Measurements from ENCODE around the gene CCL25.

CCL25 gene

DNA sequence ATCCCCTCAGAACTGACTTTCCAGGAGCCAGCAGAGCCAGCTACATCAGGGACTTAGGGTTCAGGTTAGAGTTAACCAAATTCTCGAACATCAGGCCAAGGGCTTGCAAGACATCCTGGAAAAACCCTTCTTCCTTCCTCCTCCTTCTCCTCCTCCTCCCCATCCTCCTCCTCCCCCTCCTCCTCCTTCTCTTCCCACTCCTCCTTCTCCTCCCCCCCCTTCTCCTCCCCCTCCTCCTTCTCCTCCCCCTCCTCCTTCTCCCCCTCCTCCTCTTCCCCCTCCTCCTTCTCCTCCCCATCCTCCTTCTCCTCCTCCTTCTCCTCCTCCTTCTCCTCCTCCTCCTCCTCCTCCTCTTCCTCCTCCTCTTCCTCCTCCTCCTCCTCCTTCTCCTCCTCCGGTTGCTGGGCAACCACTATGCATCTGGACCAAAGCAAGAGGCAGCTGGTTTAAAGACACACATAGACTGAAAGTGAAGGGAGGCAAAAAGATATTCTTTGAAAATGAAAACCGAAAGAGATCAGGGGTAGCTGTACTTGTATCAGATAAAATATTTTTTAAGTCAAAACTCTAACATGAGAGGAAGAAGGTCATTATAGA lies 5.9 kb upstream of the CCL25 start:
- DNase-seq = no peak

DNA sequence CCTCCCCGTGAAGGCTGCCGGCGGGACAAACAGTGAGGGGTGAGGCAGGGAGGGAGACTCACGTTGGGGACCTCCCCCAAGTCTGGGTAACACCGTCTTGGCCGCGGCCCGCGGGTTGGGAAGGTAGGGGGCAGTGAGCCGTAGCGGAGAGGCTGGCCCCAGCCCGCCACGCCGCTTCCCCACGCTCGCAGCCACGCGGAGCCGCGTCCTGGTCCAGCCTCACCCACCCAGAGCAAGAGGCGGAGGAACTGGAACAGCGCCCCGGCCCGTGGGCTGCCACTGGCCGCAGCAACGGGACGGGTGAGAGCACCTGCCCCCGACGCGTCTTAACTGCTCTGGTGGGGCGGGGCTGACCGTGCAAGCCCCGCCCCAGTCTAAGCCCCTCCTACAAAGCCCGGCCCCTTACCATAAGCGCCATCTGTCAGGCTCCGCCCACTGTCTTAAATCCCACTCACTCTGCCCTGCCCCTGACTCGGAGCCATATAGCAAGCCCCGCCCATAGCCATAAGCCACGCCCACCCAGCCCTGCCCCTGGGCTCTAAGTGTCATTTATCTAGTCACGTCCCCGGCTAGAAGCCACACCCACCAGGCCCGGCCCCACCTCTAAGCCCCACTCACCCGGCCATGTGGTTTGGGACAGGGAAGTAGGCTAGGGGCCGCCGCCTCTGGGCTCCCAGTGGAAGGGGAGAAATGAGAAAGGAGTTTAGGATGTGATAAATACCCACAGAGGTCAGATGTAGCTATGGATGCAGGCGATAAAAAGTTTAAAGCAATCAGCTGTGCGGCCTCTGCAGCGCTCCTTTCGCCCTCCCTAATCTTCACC lies 2.1 kb upstream of the CCL25 start:
- DNase-seq = peak; percentile 85

DNA sequence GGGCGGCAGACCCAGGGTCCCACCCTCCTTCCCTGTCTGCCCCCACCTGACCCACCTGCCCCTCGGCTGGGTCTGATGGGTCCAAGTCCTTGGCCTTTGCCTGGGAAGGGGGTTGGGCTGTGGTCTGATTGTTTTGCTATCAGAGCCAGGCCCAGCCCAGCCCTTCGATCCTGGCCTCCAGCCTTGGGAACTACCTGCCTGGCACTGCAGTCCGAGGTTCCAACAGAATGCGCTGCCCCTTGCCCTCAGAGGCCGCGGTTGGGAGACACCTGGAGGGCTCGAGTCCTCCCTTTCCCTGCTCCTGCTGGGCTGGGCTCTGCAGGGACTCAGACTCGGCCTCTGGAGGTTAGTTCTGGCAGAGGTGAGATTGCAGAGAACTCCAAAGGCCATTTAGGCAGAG lies 1.6 kb downstream of the CCL25 start:
- no peak for DNase-seq

GRCh38 chr19:8056533-8056932 lies 4.0 kb downstream of the CCL25 start:
- no peak for DNase-seq

DNA sequence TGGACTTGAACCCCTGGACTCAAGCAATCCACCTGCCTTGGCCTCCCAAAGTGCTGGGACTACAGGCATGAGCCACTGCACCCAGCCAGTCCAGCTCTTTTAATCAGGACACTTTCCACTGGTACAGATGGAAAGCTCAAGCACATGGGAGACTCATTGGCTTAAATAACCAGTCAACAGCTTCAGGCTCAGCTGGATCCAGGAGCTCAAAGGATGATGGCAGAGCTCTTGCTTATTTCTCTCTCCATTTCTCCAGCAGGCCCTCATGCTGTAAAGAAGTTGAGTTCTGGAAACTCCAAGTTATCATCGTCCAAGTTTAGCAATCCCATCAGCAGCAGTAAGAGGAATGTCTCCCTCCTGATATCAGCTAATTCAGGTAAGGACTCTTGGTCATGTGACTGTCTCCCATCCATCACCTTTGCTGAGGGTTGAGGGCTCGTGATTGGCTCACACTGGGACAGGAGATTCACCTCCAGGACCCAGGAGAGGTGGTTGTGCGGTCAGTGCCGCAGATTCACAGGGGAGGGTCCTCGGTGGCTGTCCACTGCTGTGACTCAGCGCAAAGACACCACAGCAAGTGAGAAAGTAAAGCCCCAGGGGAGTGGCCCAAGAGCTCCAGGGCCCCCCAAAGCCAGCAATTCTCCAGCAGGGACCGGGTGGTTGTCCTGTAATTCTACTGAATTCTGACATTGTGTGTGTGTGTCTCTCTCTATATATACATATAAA lies 5.1 kb downstream of the CCL25 start:
- no peak for DNase-seq

GRCh38 chr19:8064911-8065874 lies 12.6 kb downstream of the CCL25 start:
- no peak for DNase-seq

DNA sequence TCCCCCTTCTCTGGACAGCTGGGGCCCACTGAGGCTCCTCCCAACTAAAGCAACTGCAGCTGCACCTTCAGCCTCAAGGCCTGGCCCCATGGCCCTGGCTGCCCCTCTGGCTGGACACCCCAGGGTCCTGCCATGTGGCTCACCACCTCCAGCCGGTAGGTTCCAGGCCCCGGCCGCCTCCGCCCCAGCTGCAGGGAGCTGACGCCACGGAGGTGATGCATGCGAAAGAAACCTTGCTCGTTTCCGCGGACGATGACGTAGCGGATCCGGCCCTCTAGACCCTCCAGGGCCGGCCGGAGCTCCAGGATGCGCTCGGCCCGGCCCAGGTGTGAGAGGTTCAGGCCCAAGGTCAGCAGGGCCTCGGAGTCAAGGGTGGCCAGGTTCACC lies 13.3 kb downstream of the CCL25 start:
- no peak for DNase-seq

DNA sequence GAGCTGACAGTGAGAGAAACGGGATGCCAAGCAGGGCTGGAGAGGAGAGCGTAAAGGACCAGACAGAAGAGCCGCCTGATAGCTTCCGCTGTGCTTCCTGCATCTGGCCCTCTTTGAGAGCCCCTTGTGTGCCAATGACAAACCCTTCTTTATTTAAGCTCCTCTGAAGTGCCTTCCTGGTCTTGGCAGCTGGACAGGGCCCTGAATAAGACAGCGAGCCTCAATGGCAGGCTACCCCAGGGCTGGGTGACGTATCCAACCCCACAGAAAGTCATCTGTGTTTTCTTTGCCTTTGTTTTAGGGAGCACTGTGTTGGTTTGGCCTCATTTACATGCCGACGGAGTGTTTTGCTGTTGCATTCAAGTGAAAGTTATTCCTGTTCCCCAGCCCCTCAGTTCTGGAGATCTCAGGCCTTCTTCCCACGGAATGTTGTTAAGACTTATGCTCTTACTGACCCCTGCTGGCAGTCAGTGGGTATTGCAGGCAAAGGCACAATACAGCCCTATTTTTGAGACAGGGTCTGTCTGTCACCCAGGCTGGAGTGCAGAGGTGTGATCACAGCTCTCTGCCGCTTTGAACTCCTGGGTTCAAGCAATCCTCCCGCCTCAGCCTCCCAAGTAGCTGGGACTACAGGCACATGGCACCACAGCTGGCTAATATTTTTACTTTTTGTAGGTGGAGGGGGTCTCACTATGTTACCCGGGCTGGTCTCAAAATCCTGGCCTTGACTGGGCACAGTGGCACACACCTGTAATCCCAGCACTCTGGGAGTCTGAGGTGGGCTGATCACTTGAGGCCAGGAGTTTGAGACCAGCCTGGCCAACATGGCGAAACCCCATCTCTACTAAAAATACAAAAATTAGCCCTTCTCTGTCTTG lies 16.8 kb downstream of the CCL25 start:
- no peak for DNase-seq

DNA sequence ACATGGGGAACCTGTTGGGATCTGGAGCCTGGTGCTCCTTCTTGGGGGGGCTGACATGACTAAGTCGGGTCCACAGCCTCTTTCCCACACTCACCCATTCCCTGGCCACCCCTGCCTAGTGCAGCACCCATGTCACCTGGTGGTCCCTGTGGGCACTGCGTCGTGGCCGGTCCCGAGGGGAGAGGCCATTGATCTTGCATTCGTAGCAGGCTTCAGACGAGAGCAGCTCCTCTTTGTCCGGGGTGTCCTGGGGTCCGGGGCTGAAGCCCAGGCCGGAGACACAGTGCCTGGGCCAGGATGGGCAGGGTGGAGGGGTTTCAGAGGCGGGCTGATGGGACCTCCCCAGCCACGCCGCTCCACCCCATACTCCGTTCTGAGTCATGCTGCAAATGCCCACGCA lies 19.4 kb downstream of the CCL25 start:
- DNase-seq = no peak

- no peak for DNase-seq
Measured at GRCh38 chr19:8074501-8074900, 21.9 kb downstream of the CCL25 start.

- DNase-seq = no peak
Measured at GRCh38 chr19:8075158-8076074, 22.9 kb downstream of the CCL25 start.

GRCh38 chr19:8079988-8080387 lies 27.4 kb downstream of the CCL25 start:
- DNase-seq = no peak

DNA sequence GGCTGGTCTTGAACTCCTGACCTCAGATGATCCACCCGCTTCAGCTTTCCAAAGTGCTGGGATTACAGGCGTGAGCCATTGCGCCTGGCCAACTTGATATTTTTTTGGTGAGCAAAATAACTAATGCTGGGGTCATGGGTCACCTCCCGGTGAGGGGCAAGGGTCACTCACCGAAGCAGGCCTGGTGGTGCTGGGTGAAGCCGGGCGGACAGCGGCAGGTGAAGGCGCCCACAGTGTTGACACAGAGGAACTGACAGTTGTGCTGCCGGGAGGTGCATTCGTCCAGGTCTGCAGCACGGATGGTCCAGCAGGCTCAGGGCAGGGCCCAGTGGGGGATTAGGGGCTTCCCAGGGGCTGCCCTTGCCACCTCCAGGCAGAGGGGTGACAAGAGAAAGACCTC lies 28.3 kb downstream of the CCL25 start:
- no peak for DNase-seq

- DNase-seq = no peak
Measured at GRCh38 chr19:8081569-8082550, 29.3 kb downstream of the CCL25 start.

DNA sequence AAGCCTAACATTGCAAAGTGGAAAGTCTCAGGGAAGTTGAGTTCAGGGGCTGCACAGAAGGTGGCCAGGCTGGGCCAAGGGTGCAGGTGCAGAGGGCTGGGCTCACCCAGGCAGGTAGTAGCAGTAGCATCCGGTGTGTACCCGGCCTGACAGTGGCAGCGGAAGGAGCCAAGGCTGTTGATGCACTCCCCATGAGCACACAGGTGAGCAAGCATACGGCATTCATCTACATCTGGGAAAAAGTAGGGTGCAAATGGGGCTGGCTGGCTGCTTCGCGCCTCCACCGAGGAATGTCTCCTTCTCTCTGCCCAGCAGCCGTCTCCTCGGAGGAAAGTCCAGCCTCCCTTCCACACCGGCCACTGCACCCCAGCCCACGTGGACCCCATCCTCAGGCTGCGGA lies 30.6 kb downstream of the CCL25 start:
- no peak for DNase-seq

DNA sequence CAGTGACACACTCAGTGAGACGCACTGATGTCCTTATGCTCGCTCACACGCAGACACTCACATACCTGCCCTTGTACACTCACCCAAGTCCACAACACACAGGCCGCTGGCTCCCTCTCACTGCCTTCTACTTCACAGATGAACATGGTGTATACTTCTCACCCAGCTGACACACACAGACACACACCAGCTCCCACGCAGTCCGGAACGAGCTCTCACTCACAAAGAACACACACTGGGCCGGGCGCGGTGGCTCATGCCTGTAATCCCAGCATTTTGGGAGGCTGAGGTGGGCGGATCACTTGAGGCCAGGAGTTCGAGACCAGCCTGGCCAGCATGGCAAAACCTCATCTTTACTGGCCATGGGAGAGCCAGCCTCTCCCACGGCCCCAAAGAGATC lies 31.6 kb downstream of the CCL25 start:
- no peak for DNase-seq

- no peak for DNase-seq
Measured at GRCh38 chr19:8085598-8086408, 33.2 kb downstream of the CCL25 start.

- no peak for DNase-seq
Measured at GRCh38 chr19:8086849-8087248, 34.3 kb downstream of the CCL25 start.

DNA sequence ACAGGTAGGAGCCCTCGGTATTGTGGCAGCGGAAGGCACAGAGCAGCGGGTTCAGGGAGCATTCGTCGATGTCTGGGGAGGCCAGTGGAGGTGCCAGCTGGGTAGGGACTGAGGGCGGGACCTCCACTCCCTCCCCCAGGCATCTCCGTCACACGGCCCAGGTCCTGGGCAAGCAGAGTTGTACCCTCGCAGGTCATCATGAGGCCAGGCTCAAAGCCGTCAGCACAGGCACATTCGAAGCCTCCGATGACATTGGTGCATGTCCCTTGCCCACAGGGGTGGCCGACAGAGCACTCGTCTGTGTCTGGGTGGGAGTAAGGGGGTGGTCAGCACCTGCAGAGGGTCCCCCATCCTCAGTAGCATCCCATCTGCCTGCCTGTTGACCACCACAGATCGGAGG lies 35.3 kb downstream of the CCL25 start:
- DNase-seq = no peak

Data from stimulated activated naive CD4-positive, alpha-beta T cell treated with Interleukin-2 at 50 U/mL for 16 hours (primary cell).